IMR-90 (cell line): ENCODE data around the gene MROH7. TPM values are rescaled to one million over a fixed set of nuclear protein-coding genes. Genes with fewer than 3 reads are reported as not detected.

Experiments used
- ATAC-seq: fragments of 200-7000 bp; cut with Tn5 transposase; 2 replicates; pipeline ENCODE4 v1.9.1; 2020; ENCODE audit warnings: low read depth, mild to moderate bottlenecking, moderate library complexity
- BruUV-seq: library from RNA; stranded (reverse); fragments of 400-500 nt; replicated peaks from 2 replicates; lab custom pipeline; 2021; lab: Mats Ljungman, UMichigan
- CTCF ChIA-PET: fragments of 300-600 bp; formaldehyde crosslinking; extraction: SDS; loops from one replicate; lab custom pipeline; 2021; ENCODE audit warnings: antibody characterized with exemption; lab: Yijun Ruan, JAX
- POLR2A ChIA-PET: fragments of 300-600 bp; sonication (Branson Sonifier 250); formaldehyde crosslinking; loops from one replicate; lab custom pipeline; 2022; ENCODE audit warnings: antibody characterized with exemption; ENCODE audit not compliant: unreplicated experiment; lab: Charles Lee
- DNase-seq: peaks from one replicate; pipeline ENCODE4 v3.0.0; 2013
- H2AFZ ChIP-seq: replicated peaks from 2 replicates; pipeline ENCODE3; 2013; ENCODE audit warnings: low read length, mild to moderate bottlenecking; ENCODE audit not compliant: poor library complexity
- H2AK5ac ChIP-seq: 2 replicates; pipeline ENCODE4 v1.6.1; 2013; ENCODE audit warnings: low read depth, low read length, inconsistent platforms
- H2AK9ac ChIP-seq: replicated peaks from 2 replicates; pipeline ENCODE3; 2013; ENCODE audit warnings: mild to moderate bottlenecking, low read depth, low read length, moderate library complexity; ENCODE audit not compliant: poor library complexity
- H2BK120ac ChIP-seq: 2 replicates; pipeline ENCODE4 v1.6.1; 2013; ENCODE audit warnings: low read depth, low read length, inconsistent platforms
- H2BK15ac ChIP-seq: 3 replicates; pipeline ENCODE4 v1.6.1; 2013; ENCODE audit warnings: low read depth, low read length, inconsistent platforms
- H2BK20ac ChIP-seq: 2 replicates; pipeline ENCODE4 v1.6.1; 2013; ENCODE audit warnings: low read depth, mild to moderate bottlenecking, inconsistent platforms, low read length, moderate library complexity
- H2BK5ac ChIP-seq: 2 replicates; pipeline ENCODE4 v1.6.1; 2013; ENCODE audit warnings: mild to moderate bottlenecking, low read depth, low read length, inconsistent platforms; ENCODE audit not compliant: poor library complexity, severe bottlenecking
- H3K14ac ChIP-seq: replicated peaks from 2 replicates; pipeline ENCODE4 v1.6.1; 2013; ENCODE audit warnings: low read depth, low read length, inconsistent platforms
- H3K18ac ChIP-seq: 2 replicates; pipeline ENCODE4 v1.6.1; 2013; ENCODE audit warnings: low read depth, low read length, control low read depth
- H3K23ac ChIP-seq: 2 replicates; pipeline ENCODE4 v1.6.1; 2013; ENCODE audit warnings: low read depth, low read length, inconsistent platforms
- H3K27ac ChIP-seq: 2 replicates; pipeline ENCODE4 v1.5.1; 2013; ENCODE audit warnings: mild to moderate bottlenecking, control low read depth, low read length; ENCODE audit not compliant: insufficient read depth
- H3K27me3 ChIP-seq: 2 replicates; pipeline ENCODE4 v1.6.1; 2013; ENCODE audit warnings: low read length; ENCODE audit not compliant: control insufficient read depth, insufficient read depth
- H3K36me3 ChIP-seq: 2 replicates; pipeline ENCODE4 v1.6.1; 2013; ENCODE audit warnings: low read length, mixed read lengths; ENCODE audit not compliant: control insufficient read depth, insufficient read depth
- H3K4ac ChIP-seq: 2 replicates; pipeline ENCODE4 v1.6.1; 2013; ENCODE audit warnings: low read depth, low read length, inconsistent platforms
- H3K4me1 ChIP-seq: 2 replicates; pipeline ENCODE4 v1.6.1; 2013; ENCODE audit warnings: low read length, mixed read lengths; ENCODE audit not compliant: control insufficient read depth, insufficient read depth
- H3K4me2 ChIP-seq: 2 replicates; pipeline ENCODE4 v1.6.1; 2013; ENCODE audit warnings: low read depth, mild to moderate bottlenecking, control low read depth, low read length, moderate library complexity
- H3K4me3 ChIP-seq: 2 replicates; pipeline ENCODE4 v1.5.1; 2013; ENCODE audit warnings: low read depth, mild to moderate bottlenecking, control low read depth, low read length, moderate library complexity; ENCODE audit not compliant: insufficient read depth
- H3K56ac ChIP-seq: 2 replicates; pipeline ENCODE4 v1.6.1; 2013; ENCODE audit warnings: low read length, inconsistent platforms; ENCODE audit not compliant: insufficient read depth; ENCODE audit errors: extremely low read depth
- H3K79me1 ChIP-seq, 2 experiments: 2 replicates each; pipeline ENCODE4 v1.6.1; 2013; ENCODE audit warnings: low read length in 2 of 2, inconsistent platforms in 1 of 2, low read depth in 1 of 2
- H3K9ac ChIP-seq: 2 replicates; pipeline ENCODE4 v1.6.1; 2013; ENCODE audit warnings: low read depth, low read length, control low read depth
- H3K9me1 ChIP-seq: 2 replicates; pipeline ENCODE4 v1.6.1; 2013; ENCODE audit warnings: low read length, inconsistent platforms; ENCODE audit not compliant: insufficient read depth
- H3K9me3 ChIP-seq: 2 replicates; pipeline ENCODE4 v1.6.1; 2013; ENCODE audit warnings: low read length; ENCODE audit not compliant: control insufficient read depth, insufficient read depth
- H4K20me1 ChIP-seq: 2 replicates; pipeline ENCODE4 v1.6.1; 2013; ENCODE audit warnings: low read length, inconsistent platforms; ENCODE audit not compliant: insufficient read depth
- H4K5ac ChIP-seq: 2 replicates; pipeline ENCODE4 v1.6.1; 2013; ENCODE audit warnings: mild to moderate bottlenecking, low read depth, low read length, control low read depth
- H4K8ac ChIP-seq, 2 experiments: 2 replicates each; pipeline ENCODE4 v1.6.1; 2013; ENCODE audit warnings: low read depth in 2 of 2, low read length in 2 of 2, control low read depth in 1 of 2, inconsistent platforms in 1 of 2
- H4K91ac ChIP-seq: 2 replicates; pipeline ENCODE4 v1.6.1; 2013; ENCODE audit warnings: low read depth, low read length, inconsistent platforms; ENCODE audit not compliant: insufficient read depth
- CEBPB ChIP-seq: IDR thresholded peaks from 2 replicates; pipeline ENCODE4 v1.6.1; 2012; ENCODE audit warnings: low read depth, low read length, improper control_type of control experiment
- CHD1 ChIP-seq: IDR thresholded peaks from 2 replicates; pipeline ENCODE4 v1.6.1; 2012; ENCODE audit warnings: low read depth, low read length, improper control_type of control experiment
- FOS ChIP-seq: fragments of 150-350 bp; IDR thresholded peaks from 2 replicates; pipeline ENCODE4 v1.6.1; 2016; ENCODE audit warnings: low read depth, low read length
- MAZ ChIP-seq: IDR thresholded peaks from 2 replicates; pipeline ENCODE4 v1.6.1; 2012; ENCODE audit warnings: low read depth, mild to moderate bottlenecking, low read length, improper control_type of control experiment, moderate library complexity, borderline replicate concordance
- WGBS, 2 experiments: methylation state at CpG; one replicate each; pipeline versions ENCODE4 v1.1.5 to v1.1.7; 2013; ENCODE audit warnings: missing lambda C conversion rate in 2 of 2; ENCODE audit not compliant: insufficient read length in 1 of 2; ENCODE audit errors: extremely low coverage in 2 of 2; 5-methylcytosine and 5-hydroxymethylcytosine counted together
- dilution Hi-C: fragments of 300-500 bp; cut with HindIII; formaldehyde crosslinking; loops from one replicate; pipeline ENCODE4 v1.14.3; 2018; ENCODE audit warnings: low sequenced_read_pairs; ENCODE audit not compliant: unreplicated experiment
- in situ Hi-C: fragments of 300-500 bp; cut with MboI; formaldehyde crosslinking; loops from 3 replicates; pipeline ENCODE4 v1.14.3; 2019; ENCODE audit warnings: low sequenced_read_pairs, inconsistent platforms, mixed read lengths
- intact Hi-C: fragments of 100-400 bp; cut with micrococcal nuclease; formaldehyde crosslinking; loops from 2 replicates; pipeline ENCODE4 v1.10.0; 2022
- polyA plus RNA-seq, 3 experiments: library from polyadenylated mRNA; depleted of rRNA; stranded (reverse); fragments of >200 nt; gene quantifications; 2 replicates each; pipeline ENCODE4 v1.2.3, GENCODE V29; 2012; ENCODE audit warnings: low replicate concordance in 1 of 3
- total RNA-seq: library from RNA; depleted of rRNA; stranded (reverse); fragments of >200 nt; gene quantifications from 2 replicates; pipeline ENCODE4 v1.2.3, GENCODE V29; 2012

Gene MROH7
- total and polyA plus RNA-seq, 2 of the 4 experiments (the other 2 are of a cell fraction), result not detected

DNA sequence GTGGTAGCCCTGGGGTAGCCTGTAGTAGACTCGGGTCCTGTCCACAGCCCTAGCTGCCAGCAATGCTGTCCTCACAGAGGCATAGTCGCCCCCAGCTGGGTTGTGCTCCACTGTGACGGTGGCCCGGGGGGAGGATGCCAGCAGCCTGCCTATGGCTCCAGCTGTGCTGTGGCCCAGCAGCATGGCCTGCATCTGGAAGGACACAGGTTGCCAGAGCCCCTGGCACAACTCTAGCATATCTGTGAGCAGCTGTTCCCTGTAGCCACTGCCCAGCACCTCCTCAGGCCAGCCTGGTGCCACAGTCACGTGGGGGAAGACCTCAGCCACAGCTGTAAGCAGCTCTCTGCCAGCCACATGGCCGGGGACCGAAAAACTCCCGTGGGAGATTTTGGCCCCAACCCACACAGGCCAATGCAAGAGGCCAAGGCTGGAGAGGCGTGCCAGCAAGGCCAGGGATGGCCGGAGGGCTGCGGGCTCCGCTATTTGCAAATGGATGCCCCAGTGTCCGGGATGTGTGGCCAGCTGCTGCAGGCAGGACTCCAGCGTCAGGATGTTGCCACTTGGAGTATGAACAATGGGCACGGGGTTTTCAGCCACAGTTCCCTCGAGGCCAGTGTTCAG, 32.2 kb upstream of the MROH7 start:
- Histone ChIP-seq H3K4me1 (no peaks in the 10 kb centered on the region), H4K5ac (no peak overlapping the region), H3K4me2 (no peak overlapping the region), H3K4ac (no peak overlapping the region), H4K20me1 (no peaks in the 10 kb centered on the region), H2AK9ac (no peak overlapping the region), H3K4me3 (no peak overlapping the region), H3K27ac (no peak overlapping the region), H3K79me1 (no peaks in the 10 kb centered on the region), H3K18ac (no peak overlapping the region), H3K9ac (no peak overlapping the region), H2AK5ac (no peak overlapping the region), H2AFZ (no peak overlapping the region), H3K9me1 (peaks cover 5% of the 10 kb centered on the region), H4K91ac (no peak overlapping the region), H2BK15ac (no peak overlapping the region), H2BK120ac (no peak overlapping the region), H3K36me3 (no peaks in the 10 kb centered on the region), H2BK20ac (no peak overlapping the region), H3K9me3 (no peaks in the 10 kb centered on the region), H3K14ac (no peak overlapping the region), H4K8ac (no peak overlapping the region), H3K27me3 (no peaks in the 10 kb centered on the region; the same call in 1 of the 2 replicates), H2BK5ac (no peak overlapping the region), H3K23ac (no peak overlapping the region), H3K56ac (no peak overlapping the region)
- ChIA-PET POLR2A (no interaction called here), CTCF (no interaction called here)
- intact Hi-C loops, result no loop called here
- dilution Hi-C loops, result no loop called here
- DNase-seq (no peak), ATAC-seq (no peak)
- WGBS, 2 experiments, result 95% methylated on average over 7 of the region's 16 CpGs; no CpG with 5 or more reads in 1 of the 2 experiments
- TF ChIP-seq CHD1, result no peak
- no peak for TF ChIP-seq FOS
- TF ChIP-seq CEBPB, result no peak
- TF ChIP-seq MAZ, result no peak
- in situ Hi-C loops, result no loop called here
- BruUV-seq, result no TSS peak
